GM19395 (cell line): ENCODE data around the gene PKDREJ.
A peak's percentile ranks its signal among the peaks of the same experiment; 100 is the strongest.

Experiments
- ATAC-seq: cut with Tn5 transposase; IDR thresholded peaks from one replicate; pipeline ENCODE4 v1.9.1; 2021; ENCODE audit warnings: mild to moderate bottlenecking, moderate library complexity; ENCODE audit not compliant: unreplicated experiment

Gene PKDREJ

DNA sequence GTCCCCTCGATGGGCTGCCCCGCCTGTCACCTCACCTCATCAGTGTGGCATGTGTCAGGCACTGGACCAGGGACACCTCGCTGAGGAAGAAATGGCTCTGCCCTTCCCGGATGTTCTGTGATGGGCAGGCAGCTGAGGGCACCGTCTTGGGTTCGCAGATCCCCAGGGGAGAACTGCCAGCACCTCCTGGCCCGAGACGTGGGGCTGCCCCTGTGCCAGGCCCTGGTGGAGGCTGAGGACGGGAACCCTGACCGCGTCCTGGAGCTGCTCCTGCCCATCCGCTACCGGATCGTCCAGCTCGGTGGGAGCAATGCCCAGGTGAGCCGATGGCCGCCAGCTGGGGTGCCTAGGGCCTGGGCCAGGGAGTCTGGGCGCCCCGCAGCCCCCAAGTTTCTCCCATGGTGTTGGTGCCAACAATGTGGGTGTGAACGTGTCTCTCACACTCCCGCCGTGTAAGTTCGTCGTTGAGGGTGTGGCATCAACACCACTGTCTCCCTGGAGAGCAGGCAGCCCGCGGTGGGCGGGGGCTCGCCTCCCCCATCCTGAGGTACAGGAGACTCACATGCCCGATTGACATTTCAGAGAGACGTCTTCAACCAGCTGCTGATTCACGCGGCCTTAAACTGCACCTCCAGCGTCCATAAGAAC is 26.2 kb upstream of the PKDREJ start:
- ATAC-seq: no peak

- ATAC-seq: no peak
These were observed 25.7 kb upstream of the PKDREJ start for GRCh38 chr22:46288846-46289243.

DNA sequence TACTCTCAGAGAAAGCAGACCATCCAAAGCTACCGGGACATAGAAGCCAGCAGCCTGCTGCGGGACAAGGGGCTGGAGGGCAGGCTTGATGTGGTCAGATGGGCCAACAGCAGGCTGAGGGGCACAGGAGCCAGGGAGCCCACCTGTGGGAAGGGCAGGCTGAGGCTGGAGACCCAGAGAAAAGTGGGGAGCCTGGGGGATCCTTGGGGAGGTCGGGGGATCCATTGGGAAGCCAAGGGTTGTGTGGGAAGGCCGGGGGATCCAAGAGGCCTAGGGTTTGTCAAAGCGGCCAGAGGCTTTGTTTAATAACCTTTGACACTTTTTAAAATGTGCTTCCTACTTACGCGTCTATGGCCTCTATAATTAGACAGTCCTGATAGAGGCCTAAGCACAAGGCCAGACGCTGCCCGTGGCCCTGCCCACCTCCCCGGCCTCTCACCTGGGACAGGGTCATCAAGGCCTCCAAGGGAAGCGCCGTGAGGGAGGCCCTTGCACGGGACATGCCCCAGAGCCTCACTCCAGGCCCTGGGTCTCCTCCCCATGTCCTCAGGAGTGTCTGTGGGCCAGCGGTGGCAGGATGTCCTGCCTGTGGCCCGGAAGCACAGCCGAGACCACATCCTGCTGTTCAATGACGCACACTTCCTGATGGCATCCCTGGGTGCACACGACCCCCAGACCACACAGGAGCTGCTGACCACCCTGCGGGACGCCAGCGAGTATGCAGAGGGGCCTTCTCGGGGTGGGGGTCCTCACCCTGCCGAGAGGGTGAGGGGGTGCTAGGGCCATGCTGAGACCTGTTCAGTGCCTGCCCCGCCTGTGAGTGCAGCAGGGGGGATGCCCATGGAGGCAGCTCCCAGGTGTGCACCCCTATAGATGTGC is 25.0 kb upstream of the PKDREJ start:
- peak; percentile 71 for ATAC-seq

DNA sequence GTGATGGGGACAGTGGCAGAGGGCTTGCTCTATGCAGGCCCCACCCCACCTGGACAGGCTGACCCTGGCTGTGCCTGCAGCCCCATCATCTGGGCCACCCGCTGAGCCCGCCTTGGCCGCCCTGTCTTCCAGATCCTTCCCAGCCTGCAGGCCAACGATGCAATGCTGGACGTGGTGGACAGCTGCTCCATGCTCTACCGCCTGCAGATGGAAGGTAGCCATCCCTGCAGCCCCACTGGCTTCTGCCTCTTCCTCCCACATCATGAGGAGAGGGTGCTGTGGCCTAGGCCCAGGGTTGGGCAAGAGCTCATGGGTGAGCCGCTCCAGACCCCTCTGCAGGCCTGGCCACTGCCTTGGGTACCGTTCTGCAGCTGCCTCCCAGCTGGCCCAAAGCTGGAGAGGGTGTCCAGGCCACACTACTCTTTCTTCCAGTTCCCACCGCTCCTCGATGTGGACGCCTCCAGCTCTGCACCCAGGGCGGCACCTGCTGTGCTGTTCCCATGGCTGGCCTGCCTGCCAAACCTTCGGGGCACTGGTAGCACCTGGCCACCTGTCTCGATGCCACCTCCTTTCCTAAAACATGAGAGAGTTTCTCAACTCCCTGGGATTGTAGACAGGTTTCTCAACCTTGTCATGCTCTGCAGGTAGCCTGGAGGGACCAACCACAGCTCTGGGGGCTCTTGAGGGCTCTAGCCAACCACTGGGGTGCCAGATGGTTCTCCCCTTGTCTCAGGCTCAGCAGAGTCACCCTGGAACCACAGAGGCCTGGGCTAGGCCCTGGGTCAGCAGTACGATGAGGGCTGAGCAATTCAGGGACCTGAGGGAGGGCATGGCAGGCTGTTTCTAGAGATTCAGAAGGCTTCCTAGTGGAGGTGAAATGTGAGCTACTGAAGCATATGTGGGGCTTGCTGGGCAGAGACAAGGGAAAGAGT is 24.1 kb upstream of the PKDREJ start:
- no peak for ATAC-seq

GRCh38 chr22:46286006-46286405 is 22.9 kb upstream of the PKDREJ start:
- ATAC-seq: no peak

DNA sequence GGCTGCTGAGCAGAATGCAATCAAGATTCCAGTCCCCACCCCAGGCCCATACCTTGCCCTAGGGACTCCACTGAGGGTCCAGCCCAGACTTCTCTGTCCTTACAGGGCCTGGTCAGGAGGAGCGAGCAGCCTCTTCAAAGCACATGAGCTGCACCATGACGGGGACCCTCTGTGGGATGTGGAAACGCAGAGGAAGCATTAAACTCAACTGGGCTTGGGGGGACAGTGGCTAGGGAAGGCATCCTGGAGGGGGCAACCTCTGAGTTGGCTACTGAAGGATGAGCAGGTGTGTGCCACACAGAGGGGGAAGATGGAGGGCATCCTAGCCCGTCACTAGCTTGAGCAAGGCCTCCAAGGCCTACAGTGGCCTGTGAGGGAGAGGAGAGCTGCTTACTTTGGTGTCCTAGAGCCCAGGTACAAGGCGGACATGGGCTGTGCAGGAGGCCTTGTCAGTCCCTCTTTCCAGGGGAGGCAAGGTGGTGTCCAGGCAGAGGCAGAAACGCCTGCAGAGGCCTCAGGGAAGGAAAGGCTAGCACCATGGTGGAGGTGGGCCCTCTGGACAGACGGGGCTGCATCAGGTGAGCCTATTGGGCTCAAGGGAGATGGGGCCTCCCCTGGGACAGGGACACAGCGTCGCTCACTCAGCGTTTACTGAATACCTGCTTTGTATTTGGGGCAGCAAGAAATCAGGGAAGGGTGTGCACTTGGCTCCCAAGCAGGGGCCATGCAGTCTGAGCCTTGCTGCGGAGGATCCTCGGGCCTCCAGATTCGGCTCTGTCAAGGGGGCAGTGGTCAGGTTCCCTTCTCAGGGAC is 18.9 kb upstream of the PKDREJ start:
- no peak for ATAC-seq

GRCh38 chr22:46280999-46281623 is 18.0 kb upstream of the PKDREJ start:
- ATAC-seq: no peak

DNA sequence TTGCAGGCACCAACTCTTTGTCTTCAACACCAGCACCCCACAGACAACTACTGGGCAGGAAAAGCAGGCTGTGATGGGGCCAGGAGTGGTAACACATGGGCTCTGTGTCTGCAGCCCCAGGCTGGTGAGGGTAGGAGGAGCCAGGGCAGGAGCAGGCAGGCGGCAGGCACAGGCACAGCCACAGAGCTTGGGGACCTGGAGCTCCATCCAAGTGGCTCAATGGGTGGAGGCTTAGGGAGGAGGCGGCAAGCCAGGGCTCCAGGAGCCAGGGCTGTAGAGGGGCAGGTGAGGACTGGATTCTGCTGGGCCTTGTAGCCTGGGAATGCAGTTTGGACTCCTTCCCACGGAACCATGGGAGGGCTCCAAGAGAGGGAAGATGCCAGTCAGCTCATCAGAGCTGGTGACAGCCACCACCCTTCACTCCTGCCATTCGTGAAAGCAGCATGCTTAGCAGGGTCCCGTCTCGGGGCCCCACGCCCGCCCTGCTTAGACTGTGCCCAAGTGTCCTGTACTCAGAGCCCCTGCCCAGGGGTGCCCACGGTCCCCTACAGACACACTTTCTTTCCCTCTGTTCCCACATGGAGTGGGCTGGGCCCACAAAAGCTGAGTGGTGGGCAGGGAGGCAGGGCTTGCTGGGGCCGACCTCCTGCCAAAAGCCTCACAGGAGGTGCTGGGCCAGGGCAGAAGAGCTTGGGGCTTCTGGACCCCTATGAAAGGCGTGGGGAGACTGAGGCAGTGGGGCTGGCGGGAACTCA is 17.1 kb upstream of the PKDREJ start:
- ATAC-seq: no peak

- ATAC-seq: no peak
These were observed 15.8 kb upstream of the PKDREJ start for GRCh38 chr22:46278656-46279645.

DNA sequence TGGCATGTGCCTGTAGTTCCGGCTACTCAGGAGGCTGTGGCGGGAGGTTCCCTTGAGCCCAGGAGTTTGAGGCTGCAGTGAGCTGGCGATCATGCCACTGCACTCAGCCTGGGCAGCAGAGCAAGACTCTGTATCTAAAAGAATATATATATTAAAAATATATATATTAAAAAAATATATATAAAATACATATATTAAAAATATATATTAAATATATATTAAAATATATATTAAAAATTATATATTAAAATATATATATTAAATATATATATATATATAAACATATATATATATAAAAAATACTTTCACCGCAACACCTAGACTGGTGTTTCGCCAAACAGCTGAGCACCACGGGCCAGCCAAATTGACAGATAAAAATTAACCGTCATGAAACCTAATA is 13.4 kb upstream of the PKDREJ start:
- ATAC-seq: no peak

GRCh38 chr22:46275455-46276122 is 12.4 kb upstream of the PKDREJ start:
- no peak for ATAC-seq

GRCh38 chr22:46274381-46274780 is 11.2 kb upstream of the PKDREJ start:
- ATAC-seq: no peak

GRCh38 chr22:46273432-46274148 is 10.4 kb upstream of the PKDREJ start:
- ATAC-seq: no peak

GRCh38 chr22:46272762-46273431 is 9.8 kb upstream of the PKDREJ start:
- ATAC-seq: no peak

DNA sequence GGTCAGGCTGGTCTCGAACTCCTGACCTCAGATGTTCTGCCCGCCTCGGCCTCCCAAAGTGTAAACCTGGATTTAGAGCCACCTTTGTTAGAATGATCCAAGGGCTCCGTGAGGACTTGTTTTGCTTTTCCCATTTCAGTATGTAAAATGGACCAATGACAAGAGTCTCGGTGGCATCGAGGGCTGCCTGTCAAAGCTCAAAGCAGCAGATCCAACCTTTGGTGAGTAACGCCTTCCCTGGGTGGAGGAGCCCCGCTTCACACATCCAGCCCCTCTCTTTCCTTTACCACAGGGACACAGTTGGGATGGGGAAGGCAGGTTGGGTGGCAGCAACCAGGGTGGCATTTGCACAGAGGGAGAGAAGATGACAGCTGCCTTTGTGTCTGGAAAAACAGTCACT is 9.1 kb upstream of the PKDREJ start:
- ATAC-seq: no peak

DNA sequence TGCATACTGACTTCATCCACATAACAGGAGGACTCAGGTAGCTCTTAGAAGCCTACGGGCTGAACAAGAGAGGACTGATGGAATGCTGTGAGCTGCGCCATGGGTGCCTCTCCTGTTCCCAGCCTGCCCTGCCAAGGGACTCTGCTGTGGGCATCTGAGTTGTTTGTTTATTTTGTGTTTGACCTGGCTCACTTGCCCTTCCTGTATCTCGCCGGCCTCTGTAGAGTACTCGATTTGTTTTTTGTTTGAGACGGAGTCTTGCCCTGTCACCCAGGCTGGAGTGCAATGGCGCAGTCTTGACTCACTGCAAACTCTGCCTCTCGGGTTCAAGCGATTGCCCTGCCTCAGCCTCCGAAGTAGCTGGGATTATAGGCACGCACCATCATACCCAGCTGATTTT is 6.4 kb upstream of the PKDREJ start:
- ATAC-seq: no peak
